Neural cell (in vitro differentiated cells): ENCODE data around the gene RAI1. TPM values are rescaled to one million over a fixed set of nuclear protein-coding genes. Genes with fewer than 3 reads are reported as not detected.

ENCODE experiments used
- H2AFZ ChIP-seq: fragments of 200-600, 300-800 bp; sonication (generic), shearing (Covaris generic); 2 replicates; pipeline ENCODE4 v1.6.0; 2014; ENCODE audit warnings: low read depth, mild to moderate bottlenecking, antibody characterized with exemption, low read length, moderate library complexity
- H3F3A ChIP-seq: fragments of 200-600 bp; shearing (Covaris generic); 2 replicates; pipeline ENCODE4 v1.6.1; 2016; ENCODE audit warnings: mild to moderate bottlenecking, moderate library complexity, mixed read lengths, antibody characterized with exemption, low read length; ENCODE audit not compliant: insufficient read depth, poor library complexity, severe bottlenecking
- H3K27ac ChIP-seq: fragments of 200-600, 300-800 bp; sonication (generic), shearing (Covaris generic); 2 replicates; pipeline ENCODE4 v1.5.1; 2014; ENCODE audit warnings: mild to moderate bottlenecking, low read length, moderate library complexity
- H3K27me3 ChIP-seq: fragments of 300-800, 200-600 bp; sonication (generic), shearing (Covaris generic); 2 replicates; pipeline ENCODE4 v1.6.0; 2014; ENCODE audit warnings: mild to moderate bottlenecking, low read depth, low read length, moderate library complexity; ENCODE audit not compliant: insufficient read depth
- H3K36me3 ChIP-seq: fragments of 300-800, 200-600 bp; sonication (generic), shearing (Covaris generic); 2 replicates; pipeline ENCODE4 v1.5.1; 2014; ENCODE audit warnings: mild to moderate bottlenecking, antibody characterized with exemption, low read length, moderate library complexity; ENCODE audit not compliant: insufficient read depth
- H3K4me2 ChIP-seq: fragments of 300-800, 200-600 bp; sonication (generic), shearing (Covaris generic); 2 replicates; pipeline ENCODE4 v1.6.0; 2014; ENCODE audit warnings: mild to moderate bottlenecking, low read length
- H3K4me3 ChIP-seq: fragments of 300-800, 200-600 bp; sonication (generic), shearing (Covaris generic); 2 replicates; pipeline ENCODE4 v1.5.1; 2014; ENCODE audit warnings: mild to moderate bottlenecking, low read length, moderate library complexity
- H3K79me2 ChIP-seq: fragments of 200-600 bp; shearing (Covaris generic); replicated peaks from 2 replicates; pipeline ENCODE4 v1.6.0; 2014; ENCODE audit warnings: mild to moderate bottlenecking, low read length, moderate library complexity; ENCODE audit not compliant: insufficient read depth
- H3K9ac ChIP-seq: fragments of 300-800, 200-600 bp; sonication (generic), shearing (Covaris generic); 2 replicates; pipeline ENCODE4 v1.6.1; 2016; ENCODE audit warnings: mild to moderate bottlenecking, low read length, mixed read lengths
- H3K9me2 ChIP-seq: fragments of 200-600 bp; shearing (Covaris generic); 2 replicates; pipeline ENCODE4 v1.6.1; 2016; ENCODE audit warnings: mild to moderate bottlenecking, low read length, mixed read lengths; ENCODE audit not compliant: insufficient read depth
- H3K9me3 ChIP-seq: fragments of 200-600, 300-800 bp; sonication (generic), shearing (Covaris generic); 2 replicates; pipeline ENCODE4 v1.6.1; 2016; ENCODE audit warnings: mild to moderate bottlenecking, mixed run types, low read length, moderate library complexity, mixed read lengths
- H4K20me1 ChIP-seq: fragments of 200-600 bp; shearing (Covaris generic); 2 replicates; pipeline ENCODE4 v1.6.1; 2016; ENCODE audit warnings: mild to moderate bottlenecking, mixed run types; ENCODE audit not compliant: insufficient read depth
- EP300 ChIP-seq: fragments of 450-650 bp; conservative IDR thresholded peaks from 2 replicates; pipeline ENCODE4 v1.6.1; 2014; ENCODE audit warnings: antibody characterized with exemption, mild to moderate bottlenecking, moderate library complexity; ENCODE audit not compliant: poor library complexity, severe bottlenecking
- EZH2 ChIP-seq: fragments of 200-600, 300-800 bp; shearing (Covaris generic), sonication (generic); IDR thresholded peaks from 2 replicates; pipeline ENCODE4 v1.6.1; 2014; ENCODE audit warnings: antibody characterized with exemption, low read length, borderline replicate concordance, mild to moderate bottlenecking; ENCODE audit not compliant: insufficient read depth, poor library complexity, severe bottlenecking
- MXI1 ChIP-seq: fragments of 450-650 bp; conservative IDR thresholded peaks from 2 replicates; pipeline ENCODE4 v1.6.1; 2014; ENCODE audit warnings: antibody characterized with exemption, mild to moderate bottlenecking; ENCODE audit not compliant: poor library complexity, severe bottlenecking
- POLR2AphosphoS5 ChIP-seq: IDR thresholded peaks from 2 replicates; pipeline ENCODE4 v1.6.1; 2012
- RAD21 ChIP-seq: fragments of 450-650 bp; conservative IDR thresholded peaks from 2 replicates; pipeline ENCODE4 v1.6.1; 2014; ENCODE audit warnings: antibody characterized with exemption, mild to moderate bottlenecking, moderate library complexity
- SMC3 ChIP-seq: fragments of 450-650 bp; conservative IDR thresholded peaks from 2 replicates; pipeline ENCODE4 v1.6.1; 2014; ENCODE audit warnings: antibody characterized with exemption, mild to moderate bottlenecking, moderate library complexity; ENCODE audit not compliant: poor library complexity
- TAF1 ChIP-seq: IDR thresholded peaks from 2 replicates; pipeline ENCODE4 v1.6.1; 2012; ENCODE audit warnings: low read depth
- polyA plus RNA-seq: library from polyadenylated mRNA; depleted of rRNA; stranded (reverse); fragments of >200 nt; gene quantifications from 2 replicates; pipeline ENCODE4 v1.2.3, GENCODE V29; 2014
- TF ChIP-seq, protein P1 (sequence below): fragments of 450-650 bp; IDR thresholded peaks from 2 replicates; pipeline ENCODE4 v1.5.1; 2014; ENCODE audit warnings: antibody characterized with exemption, mild to moderate bottlenecking, moderate library complexity; ENCODE audit not compliant: poor library complexity, severe bottlenecking
- TF ChIP-seq, protein P2 (sequence below): IDR thresholded peaks from 2 replicates; pipeline ENCODE4 v1.6.1; 2012; ENCODE audit warnings: borderline replicate concordance

The RAI1 gene
- polyA plus RNA-seq, 1 donor from 2014 or later: 16.9 TPM

DNA sequence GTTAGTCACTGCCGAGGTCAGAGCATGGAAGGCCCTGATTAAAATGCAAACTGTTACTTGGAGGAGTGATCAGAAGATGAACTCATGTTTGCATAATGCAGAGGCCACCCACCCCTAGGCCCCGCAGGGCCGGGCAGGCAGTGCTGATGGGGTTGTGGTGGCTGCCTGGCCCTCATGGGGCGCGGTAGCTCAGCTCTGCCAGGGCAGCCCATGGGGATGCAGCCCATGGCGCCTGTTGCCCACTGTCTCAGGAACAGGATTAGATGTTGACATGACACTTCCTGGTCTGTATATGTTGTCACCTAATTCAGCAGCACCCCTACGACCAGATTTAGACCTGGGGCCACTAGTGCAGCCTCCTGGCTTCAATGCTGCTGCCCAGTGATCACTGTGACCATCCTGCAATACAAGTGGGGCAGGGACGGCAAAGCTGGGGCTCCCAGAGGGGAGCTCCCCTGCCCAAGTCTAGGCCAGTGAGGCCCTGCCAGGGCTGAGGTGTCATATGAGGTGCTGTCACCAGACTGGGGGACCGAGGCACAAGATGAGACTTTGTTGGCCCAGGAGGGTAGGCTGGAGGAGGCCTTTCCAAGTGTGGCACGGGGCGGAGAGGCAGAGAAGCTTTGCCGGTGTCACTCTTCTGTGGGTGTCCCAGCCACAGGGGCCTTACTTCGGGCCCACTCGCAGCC is 49.1 kb downstream of the RAI1 start:
- Histone ChIP-seq H3K27me3 (no peaks in the 10 kb centered on the region), H3K4me3 (peak overlapping the region; percentile 45), H3K4me2 (no peak overlapping the region), H3K27ac (peak overlapping the region; percentile 34), H2AFZ (no peak overlapping the region), H3K9me3 (no peaks in the 10 kb centered on the region), H3K79me2 (peaks cover 95% of the 10 kb centered on the region), H3K36me3 (no peaks in the 10 kb centered on the region), H4K20me1 (peaks cover 89% of the 10 kb centered on the region), H3K9me2 (no peaks in the 10 kb centered on the region), H3K9ac (peak overlapping the region; percentile 28), H3F3A (peaks cover 3% of the 10 kb centered on the region)
- TF ChIP-seq RAD21 (no peak), MXI1 (no peak), POLR2AphosphoS5 (no peak), SMC3 (no peak)
- TF ChIP-seq, protein P1, sequence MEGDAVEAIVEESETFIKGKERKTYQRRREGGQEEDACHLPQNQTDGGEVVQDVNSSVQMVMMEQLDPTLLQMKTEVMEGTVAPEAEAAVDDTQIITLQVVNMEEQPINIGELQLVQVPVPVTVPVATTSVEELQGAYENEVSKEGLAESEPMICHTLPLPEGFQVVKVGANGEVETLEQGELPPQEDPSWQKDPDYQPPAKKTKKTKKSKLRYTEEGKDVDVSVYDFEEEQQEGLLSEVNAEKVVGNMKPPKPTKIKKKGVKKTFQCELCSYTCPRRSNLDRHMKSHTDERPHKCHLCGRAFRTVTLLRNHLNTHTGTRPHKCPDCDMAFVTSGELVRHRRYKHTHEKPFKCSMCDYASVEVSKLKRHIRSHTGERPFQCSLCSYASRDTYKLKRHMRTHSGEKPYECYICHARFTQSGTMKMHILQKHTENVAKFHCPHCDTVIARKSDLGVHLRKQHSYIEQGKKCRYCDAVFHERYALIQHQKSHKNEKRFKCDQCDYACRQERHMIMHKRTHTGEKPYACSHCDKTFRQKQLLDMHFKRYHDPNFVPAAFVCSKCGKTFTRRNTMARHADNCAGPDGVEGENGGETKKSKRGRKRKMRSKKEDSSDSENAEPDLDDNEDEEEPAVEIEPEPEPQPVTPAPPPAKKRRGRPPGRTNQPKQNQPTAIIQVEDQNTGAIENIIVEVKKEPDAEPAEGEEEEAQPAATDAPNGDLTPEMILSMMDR: no peak
- TF ChIP-seq, protein P2, sequence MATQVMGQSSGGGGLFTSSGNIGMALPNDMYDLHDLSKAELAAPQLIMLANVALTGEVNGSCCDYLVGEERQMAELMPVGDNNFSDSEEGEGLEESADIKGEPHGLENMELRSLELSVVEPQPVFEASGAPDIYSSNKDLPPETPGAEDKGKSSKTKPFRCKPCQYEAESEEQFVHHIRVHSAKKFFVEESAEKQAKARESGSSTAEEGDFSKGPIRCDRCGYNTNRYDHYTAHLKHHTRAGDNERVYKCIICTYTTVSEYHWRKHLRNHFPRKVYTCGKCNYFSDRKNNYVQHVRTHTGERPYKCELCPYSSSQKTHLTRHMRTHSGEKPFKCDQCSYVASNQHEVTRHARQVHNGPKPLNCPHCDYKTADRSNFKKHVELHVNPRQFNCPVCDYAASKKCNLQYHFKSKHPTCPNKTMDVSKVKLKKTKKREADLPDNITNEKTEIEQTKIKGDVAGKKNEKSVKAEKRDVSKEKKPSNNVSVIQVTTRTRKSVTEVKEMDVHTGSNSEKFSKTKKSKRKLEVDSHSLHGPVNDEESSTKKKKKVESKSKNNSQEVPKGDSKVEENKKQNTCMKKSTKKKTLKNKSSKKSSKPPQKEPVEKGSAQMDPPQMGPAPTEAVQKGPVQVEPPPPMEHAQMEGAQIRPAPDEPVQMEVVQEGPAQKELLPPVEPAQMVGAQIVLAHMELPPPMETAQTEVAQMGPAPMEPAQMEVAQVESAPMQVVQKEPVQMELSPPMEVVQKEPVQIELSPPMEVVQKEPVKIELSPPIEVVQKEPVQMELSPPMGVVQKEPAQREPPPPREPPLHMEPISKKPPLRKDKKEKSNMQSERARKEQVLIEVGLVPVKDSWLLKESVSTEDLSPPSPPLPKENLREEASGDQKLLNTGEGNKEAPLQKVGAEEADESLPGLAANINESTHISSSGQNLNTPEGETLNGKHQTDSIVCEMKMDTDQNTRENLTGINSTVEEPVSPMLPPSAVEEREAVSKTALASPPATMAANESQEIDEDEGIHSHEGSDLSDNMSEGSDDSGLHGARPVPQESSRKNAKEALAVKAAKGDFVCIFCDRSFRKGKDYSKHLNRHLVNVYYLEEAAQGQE: no peak

DNA sequence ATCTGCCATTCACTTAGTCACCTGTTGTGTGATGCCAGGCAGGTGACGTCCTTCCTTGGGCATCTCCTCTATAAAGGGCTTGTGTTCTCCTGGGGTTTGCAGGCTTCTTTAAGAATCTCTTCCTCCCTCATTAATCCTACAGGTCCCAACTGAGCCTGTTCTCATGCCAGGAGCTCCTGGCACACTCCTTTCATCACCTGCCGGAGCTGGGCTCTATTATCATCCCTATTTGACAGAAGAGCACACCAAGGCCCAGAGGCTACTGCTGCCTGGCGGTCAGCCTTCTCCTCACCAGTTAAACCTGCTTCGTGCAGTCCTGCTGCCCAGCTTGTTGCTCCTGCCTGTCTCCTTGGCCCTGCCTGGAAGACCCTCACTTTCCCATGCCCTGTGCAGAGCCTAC is 51.2 kb downstream of the RAI1 start:
- H3F3A ChIP-seq: no peaks in the 10 kb centered on the region
- H3K9me3 ChIP-seq: no peaks in the 10 kb centered on the region
- H3K27ac ChIP-seq: no peak overlapping the region
- H3K79me2 ChIP-seq: peaks cover 95% of the 10 kb centered on the region
- H3K27me3 ChIP-seq: no peaks in the 10 kb centered on the region
- no peak overlapping the region for H2AFZ ChIP-seq
- no peak for TF ChIP-seq SMC3
- TF ChIP-seq, protein P1: no peak
- no peak for TF ChIP-seq MXI1
- no peak for TF ChIP-seq TAF1
- TF ChIP-seq, protein P2: no peak
- no peak for TF ChIP-seq POLR2AphosphoS5
- no peak for TF ChIP-seq EZH2
- no peak for TF ChIP-seq EP300
- TF ChIP-seq RAD21: no peak
- H3K4me3 ChIP-seq: no peak overlapping the region
- H3K36me3 ChIP-seq: no peaks in the 10 kb centered on the region
- no peak overlapping the region for H3K9ac ChIP-seq
- H4K20me1 ChIP-seq: peaks cover 74% of the 10 kb centered on the region
- H3K9me2 ChIP-seq: no peaks in the 10 kb centered on the region
- H3K4me2 ChIP-seq: no peak overlapping the region
